ENCODE measurements around the gene FAM184B.
"Not testable (repeated sequence)": the region's sequence is repeated elsewhere in the genome, so short reads cannot be mapped to it uniquely, and the experiment has no call there.

Gene FAM184B

DNA sequence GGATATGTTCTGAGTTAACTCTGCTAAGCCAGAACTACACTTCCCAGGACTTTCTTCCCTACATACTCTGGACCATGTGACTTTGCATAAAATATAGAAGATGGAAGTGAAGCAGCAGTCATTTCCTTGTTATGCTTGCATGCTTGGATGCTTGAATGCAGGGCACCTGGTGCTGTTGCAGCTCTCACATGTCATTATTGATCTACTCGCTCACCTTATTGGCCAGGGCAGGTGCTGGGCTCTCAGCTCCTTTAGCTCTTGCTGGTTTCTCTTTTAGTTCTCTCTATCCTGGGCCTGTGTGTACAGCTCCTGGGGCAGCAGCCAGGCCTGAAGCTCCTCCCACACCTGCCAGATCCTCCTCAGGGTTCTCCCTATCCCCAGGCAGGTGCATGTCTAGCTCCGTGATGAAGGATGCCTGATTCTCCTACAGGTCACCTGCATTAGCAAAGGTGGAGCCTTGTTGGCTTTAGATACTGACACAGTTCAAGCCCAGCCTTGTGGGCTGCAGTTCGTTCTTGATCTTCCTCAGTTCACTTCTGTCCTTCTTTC is 113.7 kb downstream of the FAM184B start:
- TF ChIP-seq, protein P1, sequence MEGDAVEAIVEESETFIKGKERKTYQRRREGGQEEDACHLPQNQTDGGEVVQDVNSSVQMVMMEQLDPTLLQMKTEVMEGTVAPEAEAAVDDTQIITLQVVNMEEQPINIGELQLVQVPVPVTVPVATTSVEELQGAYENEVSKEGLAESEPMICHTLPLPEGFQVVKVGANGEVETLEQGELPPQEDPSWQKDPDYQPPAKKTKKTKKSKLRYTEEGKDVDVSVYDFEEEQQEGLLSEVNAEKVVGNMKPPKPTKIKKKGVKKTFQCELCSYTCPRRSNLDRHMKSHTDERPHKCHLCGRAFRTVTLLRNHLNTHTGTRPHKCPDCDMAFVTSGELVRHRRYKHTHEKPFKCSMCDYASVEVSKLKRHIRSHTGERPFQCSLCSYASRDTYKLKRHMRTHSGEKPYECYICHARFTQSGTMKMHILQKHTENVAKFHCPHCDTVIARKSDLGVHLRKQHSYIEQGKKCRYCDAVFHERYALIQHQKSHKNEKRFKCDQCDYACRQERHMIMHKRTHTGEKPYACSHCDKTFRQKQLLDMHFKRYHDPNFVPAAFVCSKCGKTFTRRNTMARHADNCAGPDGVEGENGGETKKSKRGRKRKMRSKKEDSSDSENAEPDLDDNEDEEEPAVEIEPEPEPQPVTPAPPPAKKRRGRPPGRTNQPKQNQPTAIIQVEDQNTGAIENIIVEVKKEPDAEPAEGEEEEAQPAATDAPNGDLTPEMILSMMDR (conservative IDR thresholded peaks at IDR 0.05; ENCODE audit: low read depth, low read length): no peak
- DNase-seq (ENCODE audit: low read depth): no peak
- no peak overlapping the region for H3K4me3 ChIP-seq (ENCODE audit: low read depth, low read length)

DNA sequence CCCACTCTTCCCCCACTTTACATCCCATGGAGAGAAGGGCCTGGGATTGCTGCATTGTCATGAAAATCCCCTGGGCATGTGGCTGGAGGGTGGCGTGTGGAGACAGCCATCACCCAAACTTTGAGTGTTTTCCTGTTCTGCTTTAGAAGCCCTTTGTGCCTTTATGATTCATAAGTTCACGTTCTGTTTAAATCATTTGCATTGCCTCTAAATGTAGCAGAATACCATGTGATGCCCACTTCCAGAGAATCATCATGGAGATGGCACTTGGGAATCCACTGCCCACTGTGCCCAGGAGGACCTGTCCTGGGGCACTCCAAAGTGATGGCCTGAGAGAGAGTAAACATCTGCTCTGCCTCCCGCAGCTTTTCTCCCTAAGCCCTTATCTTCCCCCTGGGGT is 114.2 kb downstream of the FAM184B start:
- DNase-seq (ENCODE audit: low read depth): no peak
- TF ChIP-seq, protein P1 (conservative IDR thresholded peaks at IDR 0.05; ENCODE audit: low read depth, low read length): no peak
- no peak overlapping the region for H3K4me3 ChIP-seq (ENCODE audit: low read depth, low read length)

DNA sequence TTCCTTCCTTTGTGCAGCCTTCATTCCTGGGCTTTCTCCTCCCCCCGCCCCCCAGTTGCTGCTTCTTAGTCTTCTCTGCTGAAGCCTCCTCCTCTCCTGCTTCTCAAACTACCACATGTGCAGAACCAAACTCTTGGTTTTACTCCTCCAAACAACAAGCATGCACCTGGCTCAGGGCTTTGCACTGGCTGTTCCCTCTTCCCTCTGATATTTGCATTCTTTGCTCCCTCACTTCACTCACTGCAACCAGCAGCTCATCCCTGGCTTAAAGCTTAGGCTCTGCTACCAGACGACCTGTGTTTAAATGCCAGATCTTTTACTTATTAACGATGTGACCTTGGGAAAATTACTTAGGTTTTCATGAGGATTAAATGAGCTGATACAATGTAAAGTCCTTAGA is 115.6 kb downstream of the FAM184B start:
- no peak overlapping the region for H3K4me3 ChIP-seq (ENCODE audit: low read depth, low read length)
- TF ChIP-seq, protein P1 (conservative IDR thresholded peaks at IDR 0.05; ENCODE audit: low read depth, low read length): no peak
- DNase-seq (ENCODE audit: low read depth): no peak

DNA sequence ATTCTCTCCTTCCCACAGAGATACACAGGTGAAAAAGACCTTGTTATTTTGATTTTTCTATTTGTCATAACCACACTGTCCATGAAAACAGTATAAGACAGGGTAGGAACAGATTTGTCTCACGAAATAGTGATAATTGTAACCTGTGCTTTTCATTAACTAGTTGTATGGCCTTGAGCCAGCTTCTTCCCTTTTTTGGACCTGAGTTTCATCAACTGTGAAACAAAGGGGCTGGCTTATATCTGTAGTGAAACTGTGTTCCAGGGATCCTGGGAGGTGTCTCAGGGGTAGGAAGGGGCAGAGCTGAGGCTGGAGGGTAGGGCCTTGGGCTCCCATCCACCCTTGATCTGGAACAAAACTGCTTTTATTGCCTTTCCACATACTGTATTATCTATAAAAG is 116.1 kb downstream of the FAM184B start:
- DNase-seq (ENCODE audit: low read depth): no peak
- no peak overlapping the region for H3K4me3 ChIP-seq (ENCODE audit: low read depth, low read length)
- TF ChIP-seq, protein P1 (conservative IDR thresholded peaks at IDR 0.05; ENCODE audit: low read depth, low read length): no peak

DNA sequence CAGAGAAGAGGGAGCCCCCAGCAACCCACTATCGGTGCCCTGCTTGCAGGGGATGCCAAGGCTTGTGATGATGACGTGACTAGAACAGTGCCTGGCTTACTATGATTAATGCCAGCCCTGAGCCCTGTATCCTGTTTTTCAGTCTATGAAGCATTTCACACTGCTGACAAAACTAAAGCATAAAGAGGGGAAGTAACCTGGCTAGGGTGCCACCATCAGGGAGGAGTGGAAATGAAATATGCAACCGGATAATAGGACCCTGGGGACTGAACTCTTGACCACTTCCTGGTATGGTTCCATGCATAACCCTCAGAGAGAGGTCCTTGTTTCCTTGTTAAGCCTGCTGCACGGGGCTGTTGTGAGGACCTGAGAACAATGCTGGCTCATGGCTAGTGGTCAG is 116.7 kb downstream of the FAM184B start:
- DNase-seq (ENCODE audit: low read depth): no peak
- TF ChIP-seq, protein P1 (conservative IDR thresholded peaks at IDR 0.05; ENCODE audit: low read depth, low read length): no peak
- H3K4me3 ChIP-seq (ENCODE audit: low read depth, low read length): no peak overlapping the region

DNA sequence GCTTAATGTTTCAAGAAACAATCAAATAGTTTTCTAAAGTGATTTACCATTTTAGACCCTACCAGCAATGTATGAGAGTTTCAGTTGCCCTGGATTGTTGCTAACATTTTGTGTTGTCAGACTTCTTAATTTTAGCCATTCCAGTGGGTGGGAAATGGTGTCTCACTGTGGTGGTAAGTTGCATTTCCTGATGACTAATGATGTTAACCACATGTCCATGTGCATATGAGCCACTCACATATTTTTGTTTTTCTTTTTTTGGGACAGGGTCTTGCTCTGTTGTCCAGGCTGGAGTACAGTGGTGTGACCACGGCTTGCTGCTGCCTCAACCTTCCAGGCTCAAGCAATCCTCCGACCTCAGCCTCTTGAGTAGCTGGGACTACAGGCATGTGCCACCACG is 118.7 kb downstream of the FAM184B start:
- H3K4me3 ChIP-seq (ENCODE audit: low read depth, low read length): no peak overlapping the region
- TF ChIP-seq, protein P1 (conservative IDR thresholded peaks at IDR 0.05; ENCODE audit: low read depth, low read length): no peak
- peak; percentile 17 for DNase-seq (ENCODE audit: low read depth)

DNA sequence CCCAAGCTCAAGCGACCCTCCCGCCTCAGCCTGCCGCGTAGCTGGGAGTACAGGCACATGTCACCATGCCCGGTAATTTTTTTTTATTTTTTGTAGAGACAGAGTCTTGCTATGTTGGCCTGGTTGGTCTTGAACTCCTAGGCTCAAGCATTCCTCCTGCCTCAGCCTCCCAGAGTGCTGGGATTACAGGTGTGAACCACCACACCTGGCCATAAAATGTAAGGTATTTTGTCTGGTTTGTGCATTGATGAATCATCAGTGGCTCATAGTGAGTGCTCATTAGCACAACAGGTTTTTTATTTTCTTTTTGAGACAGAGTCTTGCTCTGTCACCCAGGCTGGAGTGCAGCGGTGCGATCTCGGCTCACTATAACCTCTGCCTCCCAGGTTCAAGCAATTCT is 122.2 kb downstream of the FAM184B start:
- H3K4me3 ChIP-seq (ENCODE audit: low read depth, low read length); DNase-seq (ENCODE audit: low read depth): not testable (repeated sequence)
